LoVo (cell line): ENCODE data around the gene MSH5.
"Not testable (repeated sequence)": the region's sequence is repeated elsewhere in the genome, so short reads cannot be mapped to it uniquely, and the experiment has no call there.

ENCODE experiments used
- DNase-seq: peaks from one replicate; pipeline ENCODE4 v3.0.0-alpha.2; 2016; ENCODE audit warnings: low spot score

The MSH5 gene

GRCh38 chr6:31778999-31779885 is 39.4 kb downstream of the MSH5 start:
- DNase-seq: no peak

- no peak for DNase-seq
These were observed 40.1 kb downstream of the MSH5 start for GRCh38 chr6:31779908-31780307.

GRCh38 chr6:31780507-31781243 is 40.9 kb downstream of the MSH5 start:
- no peak for DNase-seq

- no peak for DNase-seq
These were observed 41.7 kb downstream of the MSH5 start for GRCh38 chr6:31781244-31782125.

GRCh38 chr6:31782126-31782855 is 42.5 kb downstream of the MSH5 start:
- DNase-seq: no peak

- no peak for DNase-seq
These were observed 44.5 kb downstream of the MSH5 start for GRCh38 chr6:31784098-31784925.

- DNase-seq: no peak
These were observed 45.7 kb downstream of the MSH5 start for GRCh38 chr6:31785475-31785874.

- DNase-seq: peak; percentile 31
These were observed 51.7 kb downstream of the MSH5 start for GRCh38 chr6:31791324-31792089.

GRCh38 chr6:31792090-31792374 is 52.2 kb downstream of the MSH5 start:
- no peak for DNase-seq

- no peak for DNase-seq
These were observed 53.0 kb downstream of the MSH5 start for GRCh38 chr6:31792761-31793171.

- not testable (repeated sequence) for DNase-seq
These were observed 54.1 kb downstream of the MSH5 start for GRCh38 chr6:31793927-31794245.

GRCh38 chr6:31794294-31794865 is 54.6 kb downstream of the MSH5 start:
- DNase-seq: peak; percentile 9

GRCh38 chr6:31794866-31795615 is 55.2 kb downstream of the MSH5 start:
- DNase-seq: no peak

GRCh38 chr6:31795616-31796298 is 56.0 kb downstream of the MSH5 start, which contains the start of gene VARS1:
Gene VARS1 (minus strand): TSS chr6:31795752. CDS start chr6:31795217, 535 bp downstream.
- DNase-seq: peak; percentile 95

GRCh38 chr6:31796993-31797385 is 57.2 kb downstream of the MSH5 start:
- no peak for DNase-seq

- no peak for DNase-seq
These were observed 57.8 kb downstream of the MSH5 start for GRCh38 chr6:31797588-31797987.

GRCh38 chr6:31799781-31800180 is 60.0 kb downstream of the MSH5 start:
- DNase-seq: no peak
